CD4-positive, alpha-beta T cell (primary cell): Measurements from ENCODE around the gene ERP27. TPM values are rescaled to one million over a fixed set of nuclear protein-coding genes. Genes with fewer than 3 reads are reported as not detected.

Source experiments
- ATAC-seq: fragments of 200-7000 bp; cut with Tn5 transposase; one replicate; pipeline ENCODE4 v1.10.0; 2022; ENCODE audit warnings: mild to moderate bottlenecking; ENCODE audit not compliant: poor library complexity
- CTCF ChIA-PET: fragments of 350-600 bp; sonication (Branson Sonifier 250); formaldehyde crosslinking; loops from one replicate; lab custom pipeline; 2021; ENCODE audit warnings: antibody characterized with exemption, inconsistent platforms; lab: Charles Lee
- POLR2A ChIA-PET: fragments of 350-600 bp; sonication (Branson Sonifier 250); formaldehyde crosslinking; loops from one replicate; lab custom pipeline; 2021; ENCODE audit warnings: antibody characterized with exemption, inconsistent platforms; lab: Charles Lee
- DNase-seq, 14 experiments: peaks; one replicate each; pipeline ENCODE4 v3.0.0-alpha.2; 2013 to 2020; ENCODE audit warnings: mixed read lengths in 2 of 14
- H3K27ac ChIP-seq, 2 donors: one replicate each; pipeline versions ENCODE4 v1.5.1 to v1.7.0; 2013; ENCODE audit warnings: low read length in 2 of 2, low read depth in 1 of 2, mild to moderate bottlenecking in 1 of 2
- H3K27me3 ChIP-seq, 2 experiments: 1 replicate in 1 of 2; 2 replicates in 1 of 2; pipeline versions ENCODE4 v1.6.1 to v1.7.0; 2013; ENCODE audit warnings: low read length in 2 of 2, control low read depth in 1 of 2, mild to moderate bottlenecking in 1 of 2, moderate library complexity in 1 of 2; ENCODE audit not compliant: insufficient read depth in 2 of 2, control insufficient read depth in 1 of 2
- H3K36me3 ChIP-seq: one replicate; pipeline ENCODE4 v1.6.1; 2013; ENCODE audit warnings: low read length, control low read depth; ENCODE audit not compliant: insufficient read depth
- H3K4me1 ChIP-seq: one replicate; pipeline ENCODE4 v1.6.1; 2013; ENCODE audit warnings: low read length, control low read depth; ENCODE audit not compliant: insufficient read depth
- H3K4me3 ChIP-seq: one replicate; pipeline ENCODE4 v1.5.1; 2013; ENCODE audit warnings: mild to moderate bottlenecking, low read length, moderate library complexity
- H3K9me3 ChIP-seq, 2 experiments: 1 replicate in 1 of 2; 2 replicates in 1 of 2; pipeline versions ENCODE4 v1.6.1 to v1.7.0; 2013; ENCODE audit warnings: low read length in 2 of 2, mild to moderate bottlenecking in 2 of 2, control low read depth in 1 of 2, moderate library complexity in 1 of 2; ENCODE audit not compliant: control insufficient read depth in 1 of 2, insufficient read depth in 1 of 2
- H3K27ac Mint-ChIP-seq: one replicate; pipeline ENCODE4 v1.8.0; 2020; ENCODE audit warnings: mixed read lengths
- H3K27me3 Mint-ChIP-seq: one replicate; pipeline ENCODE4 v1.8.0; 2021; ENCODE audit warnings: mixed read lengths
- H3K36me3 Mint-ChIP-seq: one replicate; pipeline ENCODE4 v1.8.0; 2021; ENCODE audit warnings: low read depth, mixed read lengths
- H3K4me1 Mint-ChIP-seq: one replicate; pipeline ENCODE4 v1.8.0; 2021; ENCODE audit warnings: low read depth, mixed read lengths
- H3K4me3 Mint-ChIP-seq: one replicate; pipeline ENCODE4 v1.8.0; 2020; ENCODE audit warnings: mild to moderate bottlenecking, mixed read lengths
- H3K9me3 Mint-ChIP-seq: one replicate; pipeline ENCODE4 v1.8.0; 2020; ENCODE audit warnings: mixed read lengths
- intact Hi-C, 2 experiments: fragments of 100-400 bp; cut with DNase I in 1 of 2; cut with micrococcal nuclease in 1 of 2; formaldehyde crosslinking; loops; one replicate each; pipeline versions ENCODE4 v1.15.1 to v1.9.0; 2023 to 2025; cut with DNase I, micrococcal nuclease
- total RNA-seq, 174 experiments: library from RNA in 2 of 174; stranded (reverse) in 2 of 174; gene quantifications; one replicate each; pipeline ENCODE4 v1.2.3 and lab custom pipeline; 2021 to 2026
- TF ChIP-seq, protein P1 (sequence below): fragments of 200-600 bp; IDR thresholded peaks from one replicate; pipeline ENCODE4 v1.8.0; 2022; ENCODE audit warnings: antibody characterized with exemption, mild to moderate bottlenecking

ERP27 gene
- total RNA-seq, 2 experiments from 2014 or later, result 16.2 to 17.1 TPM

DNA sequence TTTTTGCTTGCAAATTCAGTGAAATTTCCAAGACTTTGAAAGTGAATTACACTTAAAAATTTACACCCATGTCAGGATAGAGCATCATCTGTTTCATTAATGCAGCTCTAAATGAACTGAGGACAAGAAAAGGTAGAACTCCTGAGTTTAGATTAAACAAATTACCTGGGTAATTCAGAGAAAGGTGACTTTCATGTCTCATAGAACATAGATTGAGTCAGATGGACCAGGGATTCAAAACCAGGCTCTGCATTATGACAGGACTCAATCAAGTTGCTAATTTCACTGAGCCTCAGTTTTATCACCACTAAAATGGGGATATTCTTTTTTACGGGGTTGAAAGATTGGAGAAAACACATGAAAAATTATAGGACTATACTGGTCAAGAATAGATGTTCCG, 18.6 kb upstream of the ERP27 start:
- H3K4me1 Mint-ChIP-seq, result peaks cover 72% of the 10 kb centered on the region
- peaks cover 90% of the 10 kb centered on the region for H3K36me3 Mint-ChIP-seq
- TF ChIP-seq, protein P1, sequence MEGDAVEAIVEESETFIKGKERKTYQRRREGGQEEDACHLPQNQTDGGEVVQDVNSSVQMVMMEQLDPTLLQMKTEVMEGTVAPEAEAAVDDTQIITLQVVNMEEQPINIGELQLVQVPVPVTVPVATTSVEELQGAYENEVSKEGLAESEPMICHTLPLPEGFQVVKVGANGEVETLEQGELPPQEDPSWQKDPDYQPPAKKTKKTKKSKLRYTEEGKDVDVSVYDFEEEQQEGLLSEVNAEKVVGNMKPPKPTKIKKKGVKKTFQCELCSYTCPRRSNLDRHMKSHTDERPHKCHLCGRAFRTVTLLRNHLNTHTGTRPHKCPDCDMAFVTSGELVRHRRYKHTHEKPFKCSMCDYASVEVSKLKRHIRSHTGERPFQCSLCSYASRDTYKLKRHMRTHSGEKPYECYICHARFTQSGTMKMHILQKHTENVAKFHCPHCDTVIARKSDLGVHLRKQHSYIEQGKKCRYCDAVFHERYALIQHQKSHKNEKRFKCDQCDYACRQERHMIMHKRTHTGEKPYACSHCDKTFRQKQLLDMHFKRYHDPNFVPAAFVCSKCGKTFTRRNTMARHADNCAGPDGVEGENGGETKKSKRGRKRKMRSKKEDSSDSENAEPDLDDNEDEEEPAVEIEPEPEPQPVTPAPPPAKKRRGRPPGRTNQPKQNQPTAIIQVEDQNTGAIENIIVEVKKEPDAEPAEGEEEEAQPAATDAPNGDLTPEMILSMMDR, result no peak
- H3K27me3 ChIP-seq, result no peaks in the 10 kb centered on the region
- peak overlapping the region; percentile 80 for H3K4me3 ChIP-seq
- no peak for ATAC-seq
- no peak for DNase-seq
- H3K4me1 ChIP-seq, result peaks cover 37% of the 10 kb centered on the region
- no peaks in the 10 kb centered on the region for H3K9me3 ChIP-seq
- CTCF ChIA-PET, result interaction anchor here (1.5 to 3.5 kb wide), 2 partner anchors 23 to 38 kb away, joined by 3 to 15 read pairs; no protein-coding TSS in a partner anchor
- peak overlapping the region; percentile 94 for H3K27ac Mint-ChIP-seq
- intact Hi-C loops, result loop anchor here (2.0 to 10.0 kb wide), 3 partner anchors 20 to 572 kb away; no protein-coding TSS in a partner anchor
- peak overlapping the region; percentile 97 for H3K4me3 Mint-ChIP-seq
- H3K27me3 Mint-ChIP-seq, result no peaks in the 10 kb centered on the region
- H3K9me3 Mint-ChIP-seq, result no peaks in the 10 kb centered on the region
- H3K27ac ChIP-seq, result peak overlapping the region; percentile 89 to 90
- POLR2A ChIA-PET, result interaction anchor here (1.1 to 8.5 kb wide), 7 partner anchors 10 to 591 kb away, joined by 3 to 144 read pairs (median 5); partner anchors contain the start of genes ATF7IP, C12orf60, ERP27 and RERG
- peaks cover 43% of the 10 kb centered on the region for H3K36me3 ChIP-seq

DNA sequence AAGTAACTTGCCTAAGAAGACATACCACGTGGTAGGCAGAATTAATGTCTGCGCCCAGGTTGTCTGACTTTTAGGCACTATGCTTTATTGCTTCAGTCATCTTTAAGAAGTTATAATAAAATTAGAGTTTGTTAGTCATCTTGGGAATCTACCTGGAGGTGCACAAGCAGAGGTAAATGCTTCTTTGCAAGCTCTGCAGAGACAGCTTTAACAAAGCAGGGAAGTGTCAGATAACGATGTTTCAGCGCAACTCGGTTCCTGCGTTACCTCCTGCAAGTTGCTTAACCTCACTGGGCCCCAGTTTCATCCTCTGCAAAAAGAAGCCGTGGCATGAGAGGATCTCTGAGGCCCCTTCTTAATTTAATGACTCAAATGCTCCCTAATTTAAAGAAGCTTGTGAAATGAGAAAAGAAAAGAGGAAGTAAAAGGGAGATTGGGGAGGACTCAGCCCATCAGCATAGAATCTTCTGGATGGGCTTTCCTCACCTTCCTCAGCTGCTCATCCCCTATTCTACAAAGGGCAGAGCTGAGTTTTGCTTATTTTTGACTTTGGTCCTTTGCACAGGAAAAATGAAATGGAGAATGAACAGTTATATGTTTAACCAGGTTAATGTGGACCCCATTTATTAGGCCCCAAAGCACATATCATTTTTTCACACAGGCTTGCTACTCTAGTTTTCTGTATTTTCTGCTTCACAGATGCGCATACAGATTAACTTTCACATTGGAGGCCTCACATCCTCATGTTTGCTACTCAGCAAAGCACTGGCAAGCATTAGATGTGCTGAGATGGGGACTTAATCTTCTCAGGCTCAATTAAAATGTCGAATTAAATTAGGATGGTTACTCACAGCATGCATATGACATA, 17.9 kb upstream of the ERP27 start:
- peaks cover 73% of the 10 kb centered on the region for H3K4me1 Mint-ChIP-seq
- H3K4me3 Mint-ChIP-seq, result peak overlapping the region; percentile 97
- Histone ChIP-seq H3K27me3 (no peaks in the 10 kb centered on the region), H3K4me1 (peaks cover 43% of the 10 kb centered on the region), H3K4me3 (peak overlapping the region; percentile 80), H3K27ac (peak overlapping the region; percentile 89 to 90), H3K9me3 (no peaks in the 10 kb centered on the region), H3K36me3 (peaks cover 49% of the 10 kb centered on the region)
- H3K9me3 Mint-ChIP-seq, result no peaks in the 10 kb centered on the region
- TF ChIP-seq, protein P1, result no peak
- CTCF ChIA-PET, result interaction anchor here (1.0 to 1.5 kb wide), 2 partner anchors 22 to 40 kb away, joined by 3 read pairs; no protein-coding TSS in a partner anchor
- intact Hi-C loops, result loop anchor here (2.0 to 10.0 kb wide), 3 partner anchors 19 to 571 kb away; no protein-coding TSS in a partner anchor
- H3K36me3 Mint-ChIP-seq, result peaks cover 93% of the 10 kb centered on the region
- ATAC-seq, result peak; percentile 2
- H3K27ac Mint-ChIP-seq, result peak overlapping the region; percentile 94
- DNase-seq, result peak in 5 of 14 experiments; percentile 30 to 59 (median 55)
- no peaks in the 10 kb centered on the region for H3K27me3 Mint-ChIP-seq
- POLR2A ChIA-PET, result interaction anchor here (1.4 to 8.5 kb wide), 6 partner anchors 10 to 590 kb away, joined by 3 to 144 read pairs (median 38); partner anchors contain the start of genes ATF7IP, ERP27 and RERG

DNA sequence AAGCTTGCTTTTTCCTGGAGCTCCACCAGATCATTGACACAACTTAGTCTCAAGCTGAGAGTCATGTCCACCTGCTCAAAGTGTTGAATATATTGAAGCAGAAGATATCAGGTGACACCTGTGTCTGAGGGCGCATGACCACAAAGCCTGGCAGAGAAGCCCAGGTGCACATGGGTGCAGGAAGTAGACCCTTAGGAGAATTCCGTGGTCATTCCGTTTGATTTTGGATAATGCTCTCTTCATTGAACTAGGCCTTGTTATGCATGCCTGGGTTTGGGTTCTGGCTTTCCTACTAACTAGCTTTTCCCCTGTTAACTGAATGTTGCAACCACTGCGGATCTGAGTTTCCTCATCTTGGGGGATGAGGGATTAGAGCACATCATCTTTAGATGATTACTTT, 15.9 kb upstream of the ERP27 start:
- peak overlapping the region; percentile 80 for H3K4me3 ChIP-seq
- ATAC-seq (no peak), DNase-seq (peak in 4 of 14 experiments; percentile 31 to 67 (median 59))
- H3K4me1 Mint-ChIP-seq, result peaks cover 88% of the 10 kb centered on the region
- TF ChIP-seq, protein P1, result no peak
- ChIA-PET CTCF (interaction anchor here (0.6 to 1.3 kb wide), 4 partner anchors 15 to 184 kb away, joined by 3 to 5 read pairs (median 3); partner anchors contain the start of gene ERP27), POLR2A (interaction anchor here (1.0 to 1.6 kb wide), 6 partner anchors 9 to 184 kb away, joined by 3 to 12 read pairs (median 4); partner anchors contain the start of gene ERP27)
- no peaks in the 10 kb centered on the region for H3K9me3 ChIP-seq
- peaks cover 62% of the 10 kb centered on the region for H3K4me1 ChIP-seq
- H3K36me3 ChIP-seq, result peaks cover 63% of the 10 kb centered on the region
- no peaks in the 10 kb centered on the region for H3K27me3 ChIP-seq
- H3K9me3 Mint-ChIP-seq, result no peaks in the 10 kb centered on the region
- peak overlapping the region; percentile 94 for H3K27ac Mint-ChIP-seq
- peaks cover 94% of the 10 kb centered on the region for H3K36me3 Mint-ChIP-seq
- peak overlapping the region; percentile 90 to 95 for H3K27ac ChIP-seq
- H3K4me3 Mint-ChIP-seq, result peak overlapping the region; percentile 88
- intact Hi-C loops, result loop anchor here in 1 of 2 experiments (10.0 kb wide), 1 partner anchor 569 kb away; no protein-coding TSS in a partner anchor
- no peaks in the 10 kb centered on the region for H3K27me3 Mint-ChIP-seq
